AG09319 (cell line): ENCODE measurements around the gene ARPC4.
"Not testable (repeated sequence)": the region's sequence is repeated elsewhere in the genome, so short reads cannot be mapped to it uniquely, and the experiment has no call there.

ENCODE experiments used
- DNase-seq: peaks from one replicate; pipeline ENCODE4 v3.0.0-alpha.2; 2010; ENCODE audit warnings: low read depth; ENCODE audit errors: extremely low read depth
- TF ChIP-seq, protein P1 (sequence below): IDR thresholded peaks from 2 replicates; pipeline ENCODE4 v1.5.1; 2011; ENCODE audit warnings: low read depth, mild to moderate bottlenecking, inconsistent platforms, low read length, moderate library complexity

The ARPC4 gene

DNA sequence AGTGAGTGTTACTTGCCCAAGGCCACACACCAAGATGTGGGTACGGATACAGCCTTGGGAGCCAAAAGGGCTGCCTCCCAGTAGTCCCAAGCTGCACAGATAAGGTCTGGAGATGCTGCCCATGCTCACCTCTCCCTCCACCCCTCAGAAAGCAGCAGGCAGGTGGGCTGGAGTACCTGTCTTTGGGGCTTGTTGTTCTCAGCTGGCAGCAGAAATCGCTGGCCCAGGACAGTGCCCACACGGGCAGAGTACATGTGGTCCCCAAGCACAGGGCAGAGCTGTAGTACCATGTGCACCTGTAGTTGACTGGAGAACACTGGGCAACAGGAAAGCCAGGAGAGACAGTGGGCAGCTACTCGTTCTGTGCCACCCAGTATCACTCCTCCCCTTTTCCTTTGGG is 46.0 kb downstream of the ARPC4 start:
- TF ChIP-seq, protein P1, sequence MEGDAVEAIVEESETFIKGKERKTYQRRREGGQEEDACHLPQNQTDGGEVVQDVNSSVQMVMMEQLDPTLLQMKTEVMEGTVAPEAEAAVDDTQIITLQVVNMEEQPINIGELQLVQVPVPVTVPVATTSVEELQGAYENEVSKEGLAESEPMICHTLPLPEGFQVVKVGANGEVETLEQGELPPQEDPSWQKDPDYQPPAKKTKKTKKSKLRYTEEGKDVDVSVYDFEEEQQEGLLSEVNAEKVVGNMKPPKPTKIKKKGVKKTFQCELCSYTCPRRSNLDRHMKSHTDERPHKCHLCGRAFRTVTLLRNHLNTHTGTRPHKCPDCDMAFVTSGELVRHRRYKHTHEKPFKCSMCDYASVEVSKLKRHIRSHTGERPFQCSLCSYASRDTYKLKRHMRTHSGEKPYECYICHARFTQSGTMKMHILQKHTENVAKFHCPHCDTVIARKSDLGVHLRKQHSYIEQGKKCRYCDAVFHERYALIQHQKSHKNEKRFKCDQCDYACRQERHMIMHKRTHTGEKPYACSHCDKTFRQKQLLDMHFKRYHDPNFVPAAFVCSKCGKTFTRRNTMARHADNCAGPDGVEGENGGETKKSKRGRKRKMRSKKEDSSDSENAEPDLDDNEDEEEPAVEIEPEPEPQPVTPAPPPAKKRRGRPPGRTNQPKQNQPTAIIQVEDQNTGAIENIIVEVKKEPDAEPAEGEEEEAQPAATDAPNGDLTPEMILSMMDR: no peak
- DNase-seq: no peak

DNA sequence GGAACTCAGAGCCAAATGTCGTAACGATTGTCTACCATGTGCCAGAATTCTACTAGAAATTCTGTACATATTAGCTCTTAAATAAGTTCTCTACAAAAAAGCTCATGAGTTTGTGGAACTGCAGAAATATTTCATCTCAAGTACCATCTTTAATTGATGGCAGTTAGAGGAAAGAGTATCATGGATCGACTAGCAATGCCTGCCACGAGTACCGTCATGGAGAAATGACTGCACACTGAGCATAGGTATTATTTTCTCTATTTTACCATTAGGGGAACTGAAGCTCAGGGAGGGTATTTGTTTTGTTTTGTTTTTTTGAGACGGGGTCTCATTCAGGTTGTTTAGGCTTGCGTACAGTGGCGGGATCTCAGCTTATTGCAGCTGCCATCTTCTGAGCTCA is 48.1 kb downstream of the ARPC4 start:
- DNase-seq: no peak
- TF ChIP-seq, protein P1: no peak

DNA sequence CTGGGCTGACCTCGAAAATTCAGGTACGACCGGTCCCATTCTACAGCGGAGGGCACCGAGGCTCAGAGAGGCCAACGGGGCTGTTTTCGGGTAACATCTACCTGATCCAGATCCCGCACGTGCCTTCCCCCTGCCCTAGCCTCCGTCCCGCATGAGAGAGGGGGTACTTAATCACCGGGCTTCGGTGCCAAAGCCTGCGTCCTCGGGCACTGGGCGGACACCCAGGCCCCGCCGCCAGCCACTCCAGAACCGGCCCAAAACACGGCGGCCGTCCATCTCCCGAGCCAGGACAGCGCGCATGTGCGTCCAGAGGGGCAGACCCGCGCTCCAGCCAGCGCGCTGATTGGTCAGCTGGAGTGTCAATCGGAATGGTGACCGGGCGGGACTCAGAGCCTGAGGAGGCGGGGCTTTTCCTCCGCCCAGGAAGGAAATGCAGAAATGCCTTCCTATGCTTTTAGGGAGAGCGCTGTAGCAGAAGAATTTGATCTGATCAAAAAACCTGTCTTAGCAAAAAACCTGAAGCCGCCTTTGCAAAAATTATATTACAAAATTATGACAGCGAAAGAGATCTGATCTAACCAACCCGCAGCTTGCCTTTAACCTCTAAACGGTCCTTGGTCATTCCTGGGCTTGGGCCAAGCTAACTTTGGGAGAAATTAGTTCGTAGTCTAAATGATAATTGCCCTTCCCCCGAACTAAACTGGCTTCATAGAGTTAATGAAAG is 51.0 kb downstream of the ARPC4 start, which contains the start of gene RPUSD3:
Gene RPUSD3, minus strand, starts transcription at position 294 of the 724 bp plus-strand sequence. Its CDS starts 18 bp downstream, at position 276.
- DNase-seq: peak; percentile 91
- TF ChIP-seq, protein P1: no peak

DNA sequence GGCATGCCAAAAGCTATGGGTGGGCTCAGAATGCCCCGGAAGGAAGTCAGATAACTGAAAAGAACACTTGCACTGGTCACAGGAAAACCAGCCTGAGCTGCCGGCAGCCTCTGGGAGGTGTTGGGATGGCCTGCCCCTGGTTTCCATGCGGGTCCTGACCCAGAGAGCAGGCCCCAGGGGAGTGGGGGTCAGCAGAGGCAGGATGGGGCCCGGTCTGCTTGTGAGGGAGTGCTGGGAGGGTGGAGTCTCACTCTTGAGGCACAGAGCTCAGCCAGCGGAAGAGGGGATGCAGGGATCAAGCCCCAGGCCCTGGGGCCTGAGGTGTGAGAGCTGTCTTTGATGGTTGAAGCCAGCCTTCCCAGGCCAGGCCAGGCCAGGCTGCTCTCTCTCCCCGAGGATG is 53.3 kb downstream of the ARPC4 start:
- TF ChIP-seq, protein P1: no peak
- no peak for DNase-seq

DNA sequence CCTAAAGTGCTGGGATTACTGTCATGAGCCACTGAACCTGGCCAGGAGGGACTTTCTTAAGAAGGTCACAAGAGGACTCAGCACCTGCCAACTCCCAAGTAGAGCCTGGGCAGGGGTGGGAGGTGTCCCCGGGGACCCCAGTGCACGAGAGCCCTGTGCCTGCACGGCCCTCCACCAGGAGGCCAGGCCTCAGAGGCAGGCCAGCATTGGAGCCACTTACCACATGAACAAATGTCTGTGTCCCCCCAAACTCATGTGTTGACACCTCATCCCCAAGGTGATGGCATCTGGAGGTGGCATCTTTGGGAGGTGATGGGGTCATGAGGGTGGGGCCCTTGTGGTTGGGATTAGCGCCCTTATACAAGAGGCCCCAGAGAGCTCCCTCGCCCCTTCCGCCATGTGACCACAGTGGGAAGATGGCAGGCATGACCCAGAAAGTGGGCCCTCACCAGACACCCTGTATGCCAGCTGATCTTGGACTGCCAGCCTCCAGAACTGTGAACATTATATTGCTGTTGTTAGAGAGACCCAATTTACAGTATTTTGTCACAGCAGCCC is 54.1 kb downstream of the ARPC4 start:
- TF ChIP-seq, protein P1: no peak
- no peak for DNase-seq

DNA sequence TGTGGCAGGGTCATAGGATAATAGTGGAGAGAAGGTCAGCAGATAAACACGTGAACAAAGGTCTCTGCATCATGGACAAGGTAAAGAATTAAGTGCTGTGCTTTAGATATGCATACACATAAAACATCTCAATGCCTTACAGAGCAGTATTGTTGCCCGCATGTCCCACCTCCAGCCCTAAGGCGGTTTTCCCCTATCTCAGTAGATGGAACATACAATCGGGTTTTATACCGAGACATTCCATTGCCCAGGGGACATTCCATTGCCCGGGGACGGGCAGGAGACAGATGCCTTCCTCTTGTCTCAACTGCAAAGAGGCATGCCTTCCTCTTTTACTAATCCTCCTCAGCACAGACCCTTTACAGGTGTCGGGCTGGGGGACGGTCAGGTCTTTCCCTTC is 55.0 kb downstream of the ARPC4 start:
- not testable (repeated sequence) for DNase-seq

DNA sequence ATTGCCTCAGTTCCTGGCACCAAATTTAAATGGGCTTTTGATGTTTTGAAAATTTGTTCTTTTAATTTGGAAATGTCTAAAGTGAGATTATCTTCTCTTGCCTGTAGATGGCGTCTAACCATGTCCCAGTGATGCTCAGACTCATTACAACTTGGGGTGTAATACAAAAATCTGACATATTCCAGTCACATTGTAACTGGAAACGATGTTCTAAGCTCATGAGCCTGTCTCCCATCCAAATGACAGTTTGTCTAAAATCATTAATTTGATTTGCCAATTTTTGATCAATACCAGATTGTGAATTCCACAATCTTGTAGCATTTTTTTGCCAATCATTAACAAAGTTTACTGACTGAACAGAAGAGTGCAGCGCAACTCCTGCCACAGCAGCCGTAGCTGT is 56.0 kb downstream of the ARPC4 start:
- TF ChIP-seq, protein P1: peak; percentile 43

DNA sequence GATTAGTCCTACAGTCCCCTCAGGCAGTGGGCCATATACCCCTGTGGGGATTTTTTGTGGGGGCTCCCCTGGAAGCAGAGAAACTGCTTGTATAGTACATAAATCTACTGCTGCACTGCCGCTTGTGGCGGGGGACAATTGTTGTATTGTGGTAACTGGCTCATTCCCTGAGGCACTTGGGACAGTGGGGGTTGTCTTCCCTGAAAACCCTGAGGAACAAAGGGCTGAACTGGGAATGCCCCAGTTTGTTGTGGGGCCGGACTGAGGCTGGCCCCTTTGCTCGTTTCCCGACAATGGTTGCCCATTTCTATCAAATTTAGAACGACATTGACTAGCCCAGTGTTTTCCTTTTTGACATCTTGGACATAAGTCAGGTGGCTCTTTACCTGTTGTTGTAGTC is 58.5 kb downstream of the ARPC4 start:
- DNase-seq: not testable (repeated sequence)

More for the DNA sequence above, 56.0 kb downstream of the ARPC4 start:
- not testable (repeated sequence) for DNase-seq

DNA sequence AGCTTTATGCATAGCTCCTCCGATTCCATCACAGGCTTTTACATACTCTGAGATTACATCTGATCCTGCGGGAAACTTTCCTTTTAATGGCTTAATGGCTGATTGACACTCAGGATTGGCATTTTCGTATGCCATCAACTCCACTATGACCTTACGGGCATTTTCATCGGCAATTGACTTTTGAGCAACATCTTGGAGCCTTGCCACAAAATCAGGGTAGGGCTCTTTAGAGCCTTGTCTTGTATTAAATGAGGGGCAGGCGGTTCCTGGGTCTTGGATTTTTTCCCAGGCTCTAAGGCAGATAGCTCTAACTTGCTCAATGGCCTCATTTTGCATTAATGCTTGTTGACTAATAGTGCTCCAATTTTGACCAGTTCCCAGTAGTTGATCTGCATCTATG is 59.0 kb downstream of the ARPC4 start:
- DNase-seq: not testable (repeated sequence)
